ENCODE data around the gene TRAF3.

TRAF3 gene

DNA sequence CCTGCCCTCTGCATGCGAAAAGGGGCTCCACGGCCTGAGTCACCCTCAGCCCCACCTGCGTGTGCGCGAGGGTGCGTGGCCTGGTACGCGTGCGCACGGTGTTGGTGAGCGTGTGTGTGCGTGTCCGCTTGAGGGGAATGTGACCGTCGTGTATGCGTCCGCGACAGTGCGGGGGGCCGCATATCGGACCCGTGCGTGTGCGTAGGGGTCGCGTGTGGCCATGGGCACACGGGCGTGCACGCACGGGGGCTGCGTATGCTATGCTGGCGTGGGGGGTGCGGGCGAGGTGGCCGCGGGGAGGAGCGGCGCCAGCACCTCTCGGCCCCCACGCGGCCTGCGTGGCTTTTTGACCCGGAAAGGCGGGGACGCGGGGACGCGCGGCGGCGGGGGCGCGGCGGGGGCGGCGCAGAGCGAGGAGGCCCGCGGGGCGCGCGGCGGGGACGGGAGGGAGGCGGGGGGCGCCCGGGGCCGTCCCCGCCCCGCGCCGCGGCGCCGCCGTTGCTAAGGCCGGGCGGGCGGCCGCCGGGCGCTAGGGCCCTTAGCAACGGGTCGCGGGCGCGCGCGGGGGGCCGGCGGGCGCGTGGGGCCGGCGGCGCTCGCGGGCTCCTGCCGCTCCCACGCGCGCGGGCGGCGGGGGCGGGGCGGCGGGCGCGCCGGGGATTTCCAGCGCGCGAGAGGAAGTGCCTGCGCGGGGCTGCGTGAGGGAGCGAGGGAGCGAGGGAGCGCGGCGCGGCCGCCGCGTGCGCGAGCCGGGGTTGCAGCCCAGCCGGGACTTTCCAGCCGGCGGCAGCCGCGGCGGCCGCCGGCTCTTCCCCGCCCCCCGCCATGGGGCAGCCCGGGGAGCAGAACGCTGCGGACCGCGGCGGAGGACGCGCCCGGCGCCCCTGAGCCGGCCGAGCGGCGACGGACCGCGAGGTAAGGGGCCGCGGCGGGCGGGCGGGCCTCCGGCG, at the start of gene TRAF3:
TRAF3 (plus strand) TSS at position 689 of the 950 bp plus-strand sequence. CDS start 92,753 bp downstream, outside the sequence.
- DNase-seq: peak; percentile 23

DNA sequence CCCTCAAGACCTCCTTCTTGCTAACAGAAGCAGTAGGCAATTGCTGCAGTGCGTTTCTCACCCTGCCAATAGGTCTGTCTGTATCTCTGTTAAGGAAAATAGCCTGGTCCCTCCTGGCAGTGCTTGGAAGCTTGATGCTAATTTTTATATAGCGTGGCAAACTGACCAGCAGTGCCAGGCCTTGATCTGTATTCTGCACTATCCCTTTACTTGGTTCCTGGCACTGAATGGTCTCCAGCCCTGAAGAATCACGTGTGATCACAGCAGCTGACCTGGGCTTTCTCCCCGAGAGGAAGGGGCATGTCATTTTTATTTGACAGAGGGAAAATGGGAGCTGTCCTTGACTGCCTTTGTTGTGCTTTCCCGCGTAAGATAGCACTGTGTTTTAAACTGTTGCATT, 48.7 kb upstream of the TRAF3 start:
- DNase-seq: no peak

GRCh38 chr14:102729268-102729667, 48.0 kb upstream of the TRAF3 start:
- DNase-seq: no peak

DNA sequence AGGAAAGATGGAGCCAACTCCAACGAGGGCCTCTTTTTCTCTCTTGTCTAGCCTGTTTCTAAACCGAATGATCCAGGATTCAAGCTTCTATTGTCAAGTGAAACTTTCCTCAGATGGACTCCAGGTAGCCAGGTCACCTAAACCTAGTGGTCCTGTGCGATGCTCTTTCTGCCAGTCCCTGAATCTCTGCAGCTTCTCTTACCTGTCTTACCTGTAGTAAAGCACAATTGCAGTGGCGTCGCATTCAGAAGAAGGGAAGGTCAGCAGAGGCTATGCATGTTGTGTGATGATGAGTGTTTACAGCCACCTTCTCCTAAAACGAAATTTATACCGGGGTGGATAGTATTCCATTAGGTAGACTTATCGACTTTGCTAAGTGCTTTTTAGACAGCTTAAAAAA, 47.4 kb upstream of the TRAF3 start:
- DNase-seq: no peak

DNA sequence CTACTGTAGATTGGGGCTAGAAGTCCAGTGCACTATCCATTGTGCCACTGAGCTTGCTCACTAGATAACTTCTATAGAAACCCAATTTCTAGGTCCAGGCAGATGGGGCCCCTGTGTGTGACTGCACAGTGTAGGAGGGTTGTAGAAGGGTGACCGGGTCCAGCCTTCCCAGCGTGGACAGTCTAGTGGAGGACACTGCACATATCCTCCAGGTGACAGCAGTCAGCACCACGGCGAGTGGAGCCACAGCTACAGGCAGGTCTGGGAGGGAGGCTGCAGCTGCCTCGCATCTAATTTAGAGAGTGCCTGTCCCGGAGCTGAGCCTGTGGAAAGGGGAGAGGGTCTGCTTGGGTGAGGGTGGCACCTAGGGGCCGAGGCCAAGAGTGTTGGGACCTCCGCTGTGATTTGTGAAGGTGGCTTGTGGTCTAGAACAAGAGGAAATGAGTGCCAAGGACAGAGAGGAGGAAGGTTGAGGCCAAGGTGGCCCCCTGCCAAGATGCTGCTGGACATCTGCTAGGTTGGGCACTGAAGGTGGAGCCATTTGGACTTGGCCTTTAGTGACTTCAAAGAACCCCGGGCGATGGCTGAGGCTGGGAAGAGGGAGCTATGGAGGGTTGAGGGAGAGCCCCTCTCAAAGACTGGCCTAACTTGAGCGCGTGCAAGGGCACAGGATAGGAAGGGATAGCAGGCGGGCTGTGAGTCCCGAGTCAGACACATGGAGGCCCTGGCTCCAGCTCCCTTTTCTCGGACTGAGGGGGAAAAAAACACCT, 46.0 kb upstream of the TRAF3 start:
- no peak for DNase-seq

GRCh38 chr14:102731871-102732800, 45.1 kb upstream of the TRAF3 start:
- DNase-seq: no peak

DNA sequence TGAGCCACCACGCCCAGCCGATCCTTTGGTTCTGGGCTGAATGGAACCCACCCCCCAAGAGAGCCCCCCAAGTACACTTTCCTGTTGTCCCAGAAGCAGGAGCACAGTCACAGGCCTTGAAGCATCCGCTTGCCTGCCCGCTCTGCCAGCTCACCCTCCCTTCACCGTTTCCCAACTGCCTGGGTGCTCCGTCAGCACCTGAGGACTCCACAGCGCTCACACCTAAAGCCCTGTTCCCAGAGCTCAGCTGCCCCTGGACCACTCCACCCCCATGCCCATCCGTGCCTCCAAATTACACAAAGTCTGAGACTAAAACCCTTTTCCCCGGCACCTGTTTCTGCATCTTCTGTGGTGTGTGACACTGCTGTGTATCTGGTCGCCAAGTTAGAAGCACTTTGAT, 44.3 kb upstream of the TRAF3 start:
- DNase-seq: no peak

- no peak for DNase-seq
These were observed 43.9 kb upstream of the TRAF3 start for GRCh38 chr14:102733326-102733725.

DNA sequence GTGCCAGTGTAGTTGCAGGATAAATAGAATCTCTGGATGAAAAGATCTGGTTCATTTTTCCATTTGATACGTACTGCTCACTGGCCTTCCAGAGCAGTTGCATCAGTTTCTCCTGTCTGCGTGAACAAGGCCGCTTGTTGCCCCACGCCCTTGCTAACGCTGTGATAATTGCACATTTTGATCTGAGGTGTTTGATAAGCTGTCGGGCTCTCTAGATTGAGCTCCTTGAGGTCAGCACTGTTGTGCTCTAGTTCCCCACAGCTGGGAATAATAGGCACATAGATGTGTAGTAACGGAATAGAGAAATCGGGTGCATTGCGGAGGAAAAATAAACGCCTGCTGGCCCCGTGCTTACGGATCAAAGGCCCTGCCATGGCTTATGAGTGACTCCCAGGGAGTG, 42.8 kb upstream of the TRAF3 start:
- DNase-seq: no peak

GRCh38 chr14:102736956-102737355, 40.3 kb upstream of the TRAF3 start:
- DNase-seq: no peak

DNA sequence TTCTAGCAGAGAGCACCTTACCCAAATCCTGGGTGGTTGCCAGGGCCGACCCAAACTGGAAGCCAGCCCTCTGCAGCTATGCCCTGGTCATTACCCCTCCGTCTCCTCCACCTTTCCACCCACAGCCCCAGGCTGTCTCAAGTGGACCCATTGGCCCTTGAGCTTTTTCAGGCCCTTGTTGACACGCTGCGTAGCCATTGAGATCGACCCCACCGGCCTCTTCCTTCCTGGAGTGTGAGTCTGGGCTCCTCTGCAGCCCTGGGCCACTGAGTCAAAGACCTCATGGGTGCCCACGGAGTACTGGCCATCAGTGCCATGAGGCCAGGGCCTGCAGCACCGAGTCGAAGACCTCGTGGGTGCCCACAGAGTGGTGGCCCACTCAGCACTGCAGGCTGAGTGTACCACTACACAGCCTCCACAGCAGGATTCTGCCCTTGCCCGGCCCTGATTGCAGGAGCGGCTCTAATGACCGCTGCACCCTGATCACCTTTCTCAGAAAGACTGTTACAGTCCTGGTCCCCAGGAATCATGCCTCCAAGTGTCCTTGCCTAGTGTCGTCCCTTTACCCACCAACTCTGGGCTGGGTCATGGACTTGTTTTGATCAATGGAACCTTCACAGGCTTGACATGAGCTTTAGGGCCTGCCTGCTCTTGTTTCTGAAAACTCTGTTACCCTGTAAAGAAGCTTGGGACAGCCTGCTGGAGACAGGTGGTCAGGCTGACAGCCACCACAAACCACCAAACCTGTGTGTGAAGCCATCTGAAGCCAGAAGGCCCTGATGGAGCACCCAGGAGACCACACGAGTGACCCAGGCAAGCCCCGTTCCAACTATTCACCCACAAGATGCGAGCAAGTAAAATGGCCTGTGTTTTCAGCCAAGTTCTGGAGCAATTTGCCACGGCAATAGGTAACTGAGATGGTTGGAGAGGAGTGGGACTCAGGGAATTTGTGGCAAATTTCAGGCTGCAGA, 39.6 kb upstream of the TRAF3 start:
- no peak for DNase-seq

DNA sequence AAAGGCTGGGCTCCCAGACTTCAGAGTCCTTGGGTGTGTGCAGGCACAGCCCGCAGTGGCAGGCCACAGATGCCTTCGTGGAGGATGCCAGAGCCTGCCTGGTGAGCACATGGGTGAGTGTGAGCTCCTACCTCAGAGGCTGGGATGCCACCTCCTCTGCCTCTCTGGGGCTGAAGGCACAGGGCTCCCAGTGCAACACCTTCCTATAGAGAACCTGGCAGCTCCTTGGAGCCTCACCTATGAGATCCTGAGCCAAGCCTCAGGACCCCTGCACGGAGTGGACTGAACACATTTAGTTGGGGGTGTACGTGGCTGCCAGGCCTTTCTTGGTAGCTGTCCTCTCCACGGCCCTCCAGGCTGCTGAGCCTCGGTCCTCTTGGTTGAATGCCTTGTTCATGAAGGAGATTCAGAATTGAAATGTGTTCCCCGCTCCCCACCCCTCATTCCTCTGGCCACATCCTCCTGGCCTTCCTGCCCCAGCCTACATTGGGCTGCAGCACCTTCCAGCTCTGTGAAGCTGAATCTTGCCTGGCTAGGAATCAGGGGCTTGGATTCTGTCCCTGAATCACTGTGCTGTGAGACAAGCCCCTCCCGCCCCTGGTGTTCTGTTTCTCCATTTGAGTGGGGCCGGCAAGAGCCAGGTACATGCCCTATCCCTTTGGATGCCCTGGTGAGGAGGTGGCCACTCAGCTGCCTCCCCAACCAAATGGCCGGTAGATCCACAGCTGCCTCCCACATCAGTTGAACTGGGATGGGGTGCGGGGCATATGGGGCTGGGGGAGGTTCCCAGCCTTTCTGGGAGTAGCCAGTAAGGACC, 38.7 kb upstream of the TRAF3 start:
- no peak for DNase-seq

- DNase-seq: no peak
These were observed 38.1 kb upstream of the TRAF3 start for GRCh38 chr14:102739190-102739469.

- DNase-seq: no peak
These were observed 30.4 kb upstream of the TRAF3 start for GRCh38 chr14:102746634-102747438.

GRCh38 chr14:102748806-102749205, 28.4 kb upstream of the TRAF3 start:
- no peak for DNase-seq

- peak; percentile 11 for DNase-seq
These were observed 27.6 kb upstream of the TRAF3 start for GRCh38 chr14:102749393-102750305.

DNA sequence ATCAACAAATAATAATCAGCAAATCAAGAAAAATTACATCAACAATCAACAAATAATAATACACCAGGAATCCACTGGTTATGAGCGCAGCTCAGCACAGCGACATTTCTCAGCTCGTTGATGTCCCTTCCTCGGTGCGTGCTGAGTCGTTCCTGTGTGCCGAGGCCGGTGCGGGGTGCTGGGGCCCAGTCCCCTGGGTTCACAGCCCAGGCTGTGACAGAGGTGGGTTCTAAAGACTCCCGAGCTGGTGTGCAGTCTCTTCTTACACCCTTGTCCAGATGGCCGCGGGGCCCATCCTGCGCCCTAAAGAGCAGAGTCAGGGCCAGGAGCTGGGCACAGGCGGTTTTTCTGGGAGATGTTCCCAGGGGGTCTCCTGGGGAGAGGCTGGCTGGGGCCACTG, 26.9 kb upstream of the TRAF3 start:
- no peak for DNase-seq

GRCh38 chr14:102751088-102751487, 26.2 kb upstream of the TRAF3 start:
- no peak for DNase-seq
